Measurements from ENCODE around the gene SENP7. TPM values are rescaled to one million over a fixed set of nuclear protein-coding genes. Genes with fewer than 3 reads are reported as not detected.
"Not testable (repeated sequence)": the region's sequence is repeated elsewhere in the genome, so short reads cannot be mapped to it uniquely, and the experiment has no call there.

Gene SENP7
- polyA plus RNA-seq (2013), result 11.0 and 11.4 TPM in 2 replicates

GRCh38 chr3:101512646-101513418 is at the start of gene SENP7:
Gene SENP7 (minus strand): TSS chr3:101513212. CDS start chr3:101513130, 82 bp downstream.
- peak within 1 kb of the TSS; percentile 89 for H2BK120ac ChIP-seq (ENCODE audit: insufficient read depth, low read length, poor library complexity)
- H3K36me3 ChIP-seq (ENCODE audit: control insufficient read depth in 1 of 2, insufficient read depth in 2 of 2, low read length in 2 of 2), result no peaks in the 10 kb centered on the region
- DNase-seq, result peak; percentile 63 to 85
- H3K27ac ChIP-seq (ENCODE audit: low read depth, low read length), result peak within 1 kb of the TSS; percentile 65
- peak within 1 kb of the TSS; percentile 60 for H3K9ac ChIP-seq (ENCODE audit: low read length)
- no peaks in the 10 kb centered on the region for H3K27me3 ChIP-seq (ENCODE audit: insufficient read depth, low read length)
- peaks cover 0 to 2% of the 10 kb centered on the region in 2 experiments for H3K4me1 ChIP-seq (ENCODE audit: control insufficient read depth in 1 of 2, insufficient read depth in 2 of 2, low read length in 2 of 2)
- peak within 1 kb of the TSS; percentile 73 for H3K4me2 ChIP-seq (ENCODE audit: low read length)
- H4K8ac ChIP-seq (ENCODE audit: low read depth, low read length), result peak within 1 kb of the TSS; percentile 94
- peak within 1 kb of the TSS; percentile 46 for H3K4ac ChIP-seq (ENCODE audit: low read depth, low read length)
- H3K14ac ChIP-seq (ENCODE audit: low read length), result peak within 1 kb of the TSS; percentile 52
- H2AK5ac ChIP-seq (ENCODE audit: low read length), result no peak within 1 kb of the TSS
- H4K12ac ChIP-seq (ENCODE audit: low read depth, low read length), result peak within 1 kb of the TSS; percentile 91
- no peaks in the 10 kb centered on the region for H3K9me3 ChIP-seq (ENCODE audit: insufficient read depth, low read depth, low read length)
- no CpG with 5 or more reads among the region's 54 CpGs for WGBS (ENCODE audit: extremely low coverage, insufficient coverage, insufficient read length)
- H4K91ac ChIP-seq (ENCODE audit: low read depth, low read length), result peak within 1 kb of the TSS; percentile 73
- H2AFZ ChIP-seq (ENCODE audit: insufficient read depth, low read length, poor library complexity), result peak within 1 kb of the TSS; percentile 93
- H3K23ac ChIP-seq (ENCODE audit: low read length), result no peak within 1 kb of the TSS
- peak within 1 kb of the TSS; percentile 45 for H3K18ac ChIP-seq (ENCODE audit: low read length)
- peak within 1 kb of the TSS; percentile 69 for H2BK5ac ChIP-seq (ENCODE audit: low read depth, low read length, poor library complexity)
- peaks cover 3% of the 10 kb centered on the region for H3K79me2 ChIP-seq (ENCODE audit: control insufficient read depth, insufficient read depth, low read length, poor library complexity)
- peak within 1 kb of the TSS; percentile 69 for H3K4me3 ChIP-seq (ENCODE audit: low read depth, low read length)
- H2BK12ac ChIP-seq (ENCODE audit: low read length), result no peak within 1 kb of the TSS
- peaks cover 11% of the 10 kb centered on the region for H3K79me1 ChIP-seq (ENCODE audit: low read length)

GRCh38 chr3:101561630-101562328 is 48.8 kb upstream of the SENP7 start, which contains the start of gene TRMT10C:
Gene TRMT10C (plus strand): TSS chr3:101561868. CDS start chr3:101564782, 2,914 bp downstream.
- Histone ChIP-seq H2AK5ac (ENCODE audit: low read length) (no peak within 1 kb of the TSS), H2BK12ac (ENCODE audit: low read length) (no peak within 1 kb of the TSS), H3K4ac (ENCODE audit: low read depth, low read length) (peak within 1 kb of the TSS; percentile 78), H4K8ac (ENCODE audit: low read depth, low read length) (peak within 1 kb of the TSS; percentile 97), H3K36me3 (ENCODE audit: control insufficient read depth in 1 of 2, insufficient read depth in 2 of 2, low read length in 2 of 2) (peaks cover 1 to 4% of the 10 kb centered on the region in 2 experiments), H4K91ac (ENCODE audit: low read depth, low read length) (peak within 1 kb of the TSS; percentile 71), H2BK5ac (ENCODE audit: low read depth, low read length, poor library complexity) (peak within 1 kb of the TSS; percentile 67), H3K9ac (ENCODE audit: low read length) (peak within 1 kb of the TSS; percentile 99), H3K4me1 (ENCODE audit: control insufficient read depth in 1 of 2, insufficient read depth in 2 of 2, low read length in 2 of 2) (peaks cover 2 to 3% of the 10 kb centered on the region in 2 experiments), H3K27ac (ENCODE audit: low read depth, low read length) (peak within 1 kb of the TSS; percentile 32), H2BK120ac (ENCODE audit: insufficient read depth, low read length, poor library complexity) (no peak within 1 kb of the TSS), H3K79me1 (ENCODE audit: low read length) (peaks cover 2% of the 10 kb centered on the region), H3K4me2 (ENCODE audit: low read length) (peak within 1 kb of the TSS; percentile 71), H3K4me3 (ENCODE audit: low read depth, low read length) (peak within 1 kb of the TSS; percentile 98), H2AFZ (ENCODE audit: insufficient read depth, low read length, poor library complexity) (peak within 1 kb of the TSS; percentile 72), H3K18ac (ENCODE audit: low read length) (peak within 1 kb of the TSS; percentile 84), H3K9me3 (ENCODE audit: insufficient read depth, low read depth, low read length) (no peaks in the 10 kb centered on the region), H3K79me2 (ENCODE audit: control insufficient read depth, insufficient read depth, low read length, poor library complexity) (peaks cover 4% of the 10 kb centered on the region), H4K12ac (ENCODE audit: low read depth, low read length) (peak within 1 kb of the TSS; percentile 90), H3K23ac (ENCODE audit: low read length) (peak within 1 kb of the TSS; percentile 91), H3K14ac (ENCODE audit: low read length) (peak within 1 kb of the TSS; percentile 38), H3K27me3 (ENCODE audit: insufficient read depth, low read length) (no peaks in the 10 kb centered on the region)
- WGBS (ENCODE audit: extremely low coverage, insufficient coverage, insufficient read length), result no CpG with 5 or more reads among the region's 35 CpGs
- DNase-seq, result peak; percentile 96 to 99

GRCh38 chr3:101556064-101556463 is 43.1 kb upstream of the SENP7 start:
- H3K27me3 ChIP-seq (ENCODE audit: insufficient read depth, low read length), result no peaks in the 10 kb centered on the region
- no peak overlapping the region for H3K4me2 ChIP-seq (ENCODE audit: low read length)
- H2BK12ac ChIP-seq (ENCODE audit: low read length), result no peak overlapping the region
- H2AK5ac ChIP-seq (ENCODE audit: low read length), result no peak overlapping the region
- H3K18ac ChIP-seq (ENCODE audit: low read length), result no peak overlapping the region
- no peaks in the 10 kb centered on the region for H3K79me1 ChIP-seq (ENCODE audit: low read length)
- no peak overlapping the region for H2BK5ac ChIP-seq (ENCODE audit: low read depth, low read length, poor library complexity)
- no peak overlapping the region for H3K27ac ChIP-seq (ENCODE audit: low read depth, low read length)
- no peak overlapping the region for H3K23ac ChIP-seq (ENCODE audit: low read length)
- no peak overlapping the region for H3K4ac ChIP-seq (ENCODE audit: low read depth, low read length)
- no peak overlapping the region for H4K12ac ChIP-seq (ENCODE audit: low read depth, low read length)
- H4K8ac ChIP-seq (ENCODE audit: low read depth, low read length), result no peak overlapping the region
- no peak overlapping the region for H2AFZ ChIP-seq (ENCODE audit: insufficient read depth, low read length, poor library complexity)
- H2BK120ac ChIP-seq (ENCODE audit: insufficient read depth, low read length, poor library complexity), result no peak overlapping the region
- H3K4me1 ChIP-seq (ENCODE audit: control insufficient read depth in 1 of 2, insufficient read depth in 2 of 2, low read length in 2 of 2), result no peaks in the 10 kb centered on the region
- H3K79me2 ChIP-seq (ENCODE audit: control insufficient read depth, insufficient read depth, low read length, poor library complexity), result no peaks in the 10 kb centered on the region
- peaks cover 5% of the 10 kb centered on the region for H3K9me3 ChIP-seq (ENCODE audit: insufficient read depth, low read depth, low read length)
- H3K14ac ChIP-seq (ENCODE audit: low read length), result no peak overlapping the region
- H3K4me3 ChIP-seq (ENCODE audit: low read depth, low read length), result no peak overlapping the region
- H4K91ac ChIP-seq (ENCODE audit: low read depth, low read length), result no peak overlapping the region
- no CpG with 5 or more reads among the region's 3 CpGs for WGBS (ENCODE audit: extremely low coverage, insufficient coverage, insufficient read length)
- H3K9ac ChIP-seq (ENCODE audit: low read length), result no peak overlapping the region
- H3K36me3 ChIP-seq (ENCODE audit: control insufficient read depth in 1 of 2, insufficient read depth in 2 of 2, low read length in 2 of 2), result peaks cover 0 to 2% of the 10 kb centered on the region in 2 experiments
- DNase-seq, result no peak

- not testable (repeated sequence) for H3K23ac ChIP-seq (ENCODE audit: low read length); H3K79me2 ChIP-seq (ENCODE audit: control insufficient read depth, insufficient read depth, low read length, poor library complexity); H3K4me3 ChIP-seq (ENCODE audit: low read depth, low read length); H3K79me1 ChIP-seq (ENCODE audit: low read length); H4K91ac ChIP-seq (ENCODE audit: low read depth, low read length); H3K27ac ChIP-seq (ENCODE audit: low read depth, low read length); H2BK120ac ChIP-seq (ENCODE audit: insufficient read depth, low read length, poor library complexity); H3K18ac ChIP-seq (ENCODE audit: low read length); H2BK5ac ChIP-seq (ENCODE audit: low read depth, low read length, poor library complexity); H4K12ac ChIP-seq (ENCODE audit: low read depth, low read length); H3K4ac ChIP-seq (ENCODE audit: low read depth, low read length); H3K4me2 ChIP-seq (ENCODE audit: low read length); DNase-seq; H2AFZ ChIP-seq (ENCODE audit: insufficient read depth, low read length, poor library complexity); H2BK12ac ChIP-seq (ENCODE audit: low read length); H3K27me3 ChIP-seq (ENCODE audit: insufficient read depth, low read length); H3K4me1 ChIP-seq (ENCODE audit: control insufficient read depth in 1 of 2, insufficient read depth in 2 of 2, low read length in 2 of 2); H3K14ac ChIP-seq (ENCODE audit: low read length); H3K9me3 ChIP-seq (ENCODE audit: insufficient read depth, low read depth, low read length); H4K8ac ChIP-seq (ENCODE audit: low read depth, low read length); H2AK5ac ChIP-seq (ENCODE audit: low read length); H3K9ac ChIP-seq (ENCODE audit: low read length); H3K36me3 ChIP-seq (ENCODE audit: control insufficient read depth in 1 of 2, insufficient read depth in 2 of 2, low read length in 2 of 2)
- no CpG with 5 or more reads among the region's 5 CpGs for WGBS (ENCODE audit: extremely low coverage, insufficient coverage, insufficient read length)
Observed at GRCh38 chr3:101553381-101553780, 40.4 kb upstream of the SENP7 start.
